Mesangial cell (primary cell): ENCODE data around the gene NOL9. TPM values are rescaled to one million over a fixed set of nuclear protein-coding genes. Genes with fewer than 3 reads are reported as not detected.

Source experiments
- total RNA-seq: library from RNA; depleted of rRNA; stranded (reverse); fragments of >200 nt; gene quantifications from 2 replicates; pipeline ENCODE4 v1.2.3, GENCODE V29; 2015

Gene NOL9
- 16.4 and 23.8 TPM in 2 replicates for total RNA-seq

DNA sequence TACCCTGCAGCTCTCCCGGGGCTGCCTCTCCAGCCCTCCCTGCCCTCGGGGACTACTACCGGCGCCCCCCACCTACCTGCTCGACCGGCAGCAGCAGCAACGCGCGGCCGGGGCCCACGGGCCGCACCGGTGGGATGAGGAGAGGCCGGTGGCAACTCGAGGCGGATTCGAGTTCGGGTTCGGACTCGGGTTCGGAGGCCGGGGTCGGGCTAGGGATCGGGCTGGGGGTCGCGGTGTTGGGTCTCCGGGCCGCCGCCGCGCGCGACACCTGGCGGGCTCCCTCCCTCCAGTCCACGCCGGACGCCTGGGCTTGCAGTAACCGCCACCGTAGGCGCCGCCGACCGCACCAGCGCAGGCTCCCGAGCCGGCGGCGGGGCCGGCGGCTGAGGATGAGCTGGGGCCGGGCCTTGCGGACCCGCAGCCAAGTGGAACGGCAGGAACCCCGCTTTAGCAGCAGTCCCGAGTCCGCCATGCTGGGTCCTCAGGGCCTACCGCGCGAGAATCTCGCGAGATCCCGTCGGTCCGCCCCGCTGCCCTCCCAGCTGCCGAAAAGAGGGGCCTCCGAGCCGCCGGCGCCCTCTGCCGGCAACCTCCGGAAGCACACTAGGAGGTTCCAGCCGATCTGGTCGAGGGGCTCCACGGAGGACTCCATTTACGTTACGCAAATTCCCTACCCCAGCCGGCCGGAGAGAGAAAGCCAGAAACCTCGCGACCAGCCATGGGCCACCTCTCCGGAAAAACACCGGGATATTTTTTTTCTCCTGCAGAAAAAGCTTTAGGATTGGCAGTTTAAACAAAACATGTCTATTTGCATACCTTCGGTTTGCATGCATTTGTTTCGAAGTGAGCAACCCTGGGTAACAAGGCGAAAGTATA, at the start of gene NOL9:
NOL9 (minus strand) TSS at position 483 of the 876 bp plus-strand sequence; CDS start at position 472, 11 bp downstream.

DNA sequence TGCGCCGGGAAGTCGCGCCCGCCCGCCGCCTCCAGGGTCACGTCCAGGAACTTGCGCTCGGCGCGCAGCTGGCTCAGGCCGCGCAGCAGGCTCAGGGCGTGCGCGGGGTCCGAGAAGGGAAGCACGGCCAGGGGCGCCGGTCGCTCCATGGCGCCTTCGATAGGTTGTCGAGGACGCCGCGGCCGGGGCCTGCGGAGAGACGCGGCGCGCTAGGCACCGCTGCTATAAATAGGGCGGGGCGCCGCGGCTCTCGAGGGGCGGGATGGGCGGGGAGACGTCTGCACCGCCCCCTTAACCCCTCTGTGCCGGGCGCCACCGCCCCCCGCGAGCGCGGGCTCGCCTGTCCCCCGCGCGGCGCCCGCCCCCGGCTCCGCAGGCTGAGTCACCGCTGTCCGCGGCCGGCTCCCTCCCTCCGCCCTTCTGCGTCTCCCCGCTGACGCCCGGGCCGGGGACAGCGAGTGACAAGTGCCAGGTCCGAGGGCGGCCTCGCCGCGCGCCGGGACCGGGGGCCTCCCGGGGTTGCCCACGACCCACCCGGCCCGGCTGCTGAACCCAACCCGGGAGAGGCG, 48.4 kb upstream of the NOL9 start, which contains the start of gene KLHL21:
KLHL21 (minus strand) TSS at position 201 of the 569 bp plus-strand sequence; CDS start at position 149, 52 bp downstream.

DNA sequence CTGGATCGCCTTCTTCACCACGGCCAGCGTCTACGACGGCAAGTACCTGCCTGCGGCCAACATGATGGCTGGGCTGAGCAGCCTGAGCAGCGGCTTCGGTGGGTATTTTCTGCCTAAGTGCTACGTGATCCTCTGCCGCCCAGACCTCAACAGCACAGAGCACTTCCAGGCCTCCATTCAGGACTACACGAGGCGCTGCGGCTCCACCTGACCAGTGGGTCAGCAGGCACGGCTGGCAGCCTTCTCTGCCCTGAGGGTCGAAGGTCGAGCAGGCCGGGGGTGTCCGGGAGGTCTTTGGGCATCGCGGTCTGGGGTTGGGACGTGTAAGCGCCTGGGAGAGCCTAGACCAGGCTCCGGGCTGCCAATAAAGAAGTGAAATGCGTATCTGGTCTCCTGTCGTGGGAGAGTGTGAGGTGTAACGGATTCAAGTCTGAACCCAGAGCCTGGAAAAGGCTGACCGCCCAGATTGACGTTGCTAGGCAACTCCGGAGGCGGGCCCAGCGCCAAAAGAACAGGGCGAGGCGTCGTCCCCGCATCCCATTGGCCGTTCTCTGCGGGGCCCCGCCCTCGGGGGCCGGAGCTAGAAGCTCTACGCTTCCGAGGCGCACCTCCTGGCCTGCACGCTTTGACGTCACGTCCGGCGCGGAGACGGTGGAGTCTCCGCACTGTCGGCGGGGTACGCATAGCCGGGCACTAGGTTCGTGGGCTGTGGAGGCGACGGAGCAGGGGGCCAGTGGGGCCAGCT, 25.2 kb upstream of the NOL9 start, which contains the start of gene ZBTB48:
ZBTB48 (plus strand) TSS at position 621 of the 745 bp plus-strand sequence. CDS start 616 bp downstream, outside the sequence.

DNA sequence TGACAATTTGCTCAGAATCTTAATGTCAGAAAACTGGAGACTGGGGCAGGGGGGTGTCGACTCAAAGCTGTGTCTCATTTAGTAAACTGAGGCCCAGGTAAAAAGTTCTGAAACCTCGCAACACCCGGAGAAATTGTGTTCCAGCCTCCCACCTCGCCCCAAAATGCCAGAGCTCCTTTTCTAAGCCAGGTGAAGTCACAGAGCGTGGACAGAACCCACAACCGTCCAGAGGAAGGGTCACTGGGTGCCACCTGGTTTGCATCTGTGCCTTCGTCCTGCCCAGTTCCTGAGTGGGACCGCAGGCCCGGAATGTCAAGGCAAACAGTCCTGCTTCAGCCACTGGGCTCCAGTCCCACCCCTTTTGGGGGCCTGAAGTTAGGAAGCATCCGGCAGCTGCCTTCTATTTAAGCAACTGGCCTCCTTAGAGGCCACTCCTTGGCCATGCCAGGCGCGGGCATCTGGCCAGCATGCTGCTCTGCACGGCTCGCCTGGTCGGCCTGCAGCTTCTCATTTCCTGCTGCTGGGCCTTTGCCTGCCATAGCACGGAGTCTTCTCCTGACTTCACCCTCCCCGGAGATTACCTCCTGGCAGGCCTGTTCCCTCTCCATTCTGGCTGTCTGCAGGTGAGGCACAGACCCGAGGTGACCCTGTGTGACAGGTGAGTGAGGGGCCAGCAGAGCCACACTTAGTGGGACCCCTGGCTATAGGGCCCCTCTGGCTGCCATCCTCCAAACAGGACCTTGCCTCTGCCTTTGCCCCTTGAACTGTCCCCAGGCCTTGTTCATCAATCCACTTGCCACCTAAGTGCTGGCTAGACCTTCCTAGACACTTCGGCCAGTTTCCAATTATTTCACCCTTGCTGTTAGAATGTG, 830 bp upstream of the NOL9 start, which contains the start of gene TAS1R1:
TAS1R1 (plus strand) TSS at position 401 of the 872 bp plus-strand sequence; CDS start at position 468, 67 bp downstream.

DNA sequence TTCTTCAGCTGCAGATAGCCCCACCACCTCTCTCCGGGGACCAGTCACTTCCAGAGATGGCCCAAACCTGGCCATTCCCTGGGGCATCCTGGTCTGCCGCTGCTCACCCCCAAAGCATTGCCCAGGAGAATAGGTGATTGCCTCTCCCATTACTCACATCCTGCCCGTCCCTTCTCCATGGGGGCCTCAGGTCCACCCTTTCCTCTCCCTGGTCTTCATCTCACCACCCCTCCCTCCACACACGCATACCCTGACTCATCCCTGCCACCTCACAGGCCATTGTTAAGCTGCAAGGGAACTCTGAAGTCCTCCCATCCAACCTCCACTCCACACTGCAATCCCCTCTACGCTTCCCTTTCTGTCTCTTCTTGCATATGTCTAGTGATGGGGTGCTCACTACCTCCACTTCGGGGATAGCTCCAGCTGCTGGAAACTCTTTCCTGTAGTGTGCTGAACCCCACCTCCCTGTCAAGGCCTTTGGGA, 62.8 kb downstream of the NOL9 start, which contains the start of gene PLEKHG5:
PLEKHG5 (minus strand) TSS at position 188 of the 483 bp plus-strand sequence. CDS start 14,096 bp downstream, outside the sequence.

Other genes with a start within 250 kb of the NOL9 start
- 60.0 and 97.4 TPM in 2 replicates for gene ACOT7, start 160.7 kb downstream of the NOL9 start, total RNA-seq
- gene HES2, start 134.6 kb downstream of the NOL9 start, total RNA-seq, result 0.25 and 0.65 TPM in 2 replicates
- 0.25 and 0.33 TPM in 2 replicates for gene ESPN, start 129.7 kb downstream of the NOL9 start, total RNA-seq
- 4.2 and 8.0 TPM in 2 replicates for gene TNFRSF25, start 88.3 kb downstream of the NOL9 start, total RNA-seq
- 14.2 and 16.1 TPM in 2 replicates for gene PLEKHG5, start 62.8 kb downstream of the NOL9 start, total RNA-seq
- gene TAS1R1, start 794 bp upstream of the NOL9 start, total RNA-seq, result not detected in 2 replicates
- gene ZBTB48, start 25.5 kb upstream of the NOL9 start, total RNA-seq, result 10.3 and 20.4 TPM in 2 replicates
- gene KLHL21, start 48.4 kb upstream of the NOL9 start, total RNA-seq, result 23.6 and 53.9 TPM in 2 replicates
- 8.0 and 16.1 TPM in 2 replicates for gene PHF13, start 59.2 kb upstream of the NOL9 start, total RNA-seq
- gene THAP3, start 70.4 kb upstream of the NOL9 start, total RNA-seq, result 23.3 and 31.4 TPM in 2 replicates
- 42.9 and 47.9 TPM in 2 replicates for gene DNAJC11, start 147.3 kb upstream of the NOL9 start, total RNA-seq
- 36.5 and 57.4 TPM in 2 replicates for gene CAMTA1, start 230.9 kb upstream of the NOL9 start, total RNA-seq